ENCODE results near the gene STPG2.
"Not testable (repeated sequence)": the region's sequence is repeated elsewhere in the genome, so short reads cannot be mapped to it uniquely, and the experiment has no call there.

STPG2 gene

DNA sequence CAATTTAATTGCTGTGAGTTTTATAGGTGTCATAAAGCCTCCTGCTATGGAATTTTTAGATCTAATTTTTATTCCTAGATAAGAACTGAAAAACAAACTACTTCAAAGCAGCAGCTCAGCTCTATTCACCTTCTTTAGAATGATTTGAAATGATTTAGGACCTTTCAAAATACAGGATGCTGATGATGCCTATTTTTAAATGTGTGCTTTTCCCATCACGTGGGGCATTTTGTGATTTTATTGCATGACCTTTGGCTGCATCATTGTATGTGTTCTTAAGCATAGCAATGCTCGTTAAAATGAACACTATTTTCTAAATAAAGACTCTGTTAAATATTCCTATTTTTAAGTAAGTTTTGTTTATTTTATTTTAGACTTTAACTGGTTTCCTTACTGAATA is 537.3 kb downstream of the STPG2 start:
- no peak for DNase-seq

DNA sequence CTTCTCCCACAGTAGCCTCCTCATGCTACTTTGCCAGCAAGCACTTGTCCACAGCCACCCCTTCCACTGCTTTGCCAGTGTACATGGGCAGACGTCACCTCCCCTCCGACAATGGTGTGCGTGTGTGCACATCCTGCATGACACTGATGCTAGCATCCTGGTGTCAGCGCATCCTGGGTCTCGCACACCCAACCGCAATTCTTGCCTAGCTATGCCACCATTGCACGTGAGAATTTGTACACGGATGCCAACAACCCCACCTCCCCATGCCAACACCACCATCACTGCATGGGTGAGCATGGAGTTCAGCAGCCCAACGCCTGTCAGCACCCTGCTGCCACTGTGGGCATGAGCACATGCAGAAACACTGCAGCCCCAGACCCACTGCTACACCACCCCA is 550.0 kb downstream of the STPG2 start:
- no peak for DNase-seq

DNA sequence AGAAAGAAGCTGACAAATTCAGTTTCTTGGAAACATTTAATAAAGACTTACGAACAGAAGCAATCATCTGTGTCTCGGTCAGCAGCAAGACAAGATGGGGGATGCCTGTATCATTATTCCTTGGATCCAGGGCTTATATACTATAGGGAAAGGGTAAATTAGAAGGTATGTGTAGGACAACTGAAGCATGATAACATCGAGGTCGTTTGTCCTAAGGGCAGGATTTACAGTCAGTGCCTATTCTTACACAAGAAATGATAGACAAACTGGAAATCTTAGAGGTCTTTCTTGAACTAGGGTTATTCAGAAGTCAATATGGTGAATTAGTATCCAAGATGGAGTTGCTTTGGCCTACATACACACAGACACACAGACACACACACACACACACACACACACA is 553.0 kb downstream of the STPG2 start:
- DNase-seq = no peak

DNA sequence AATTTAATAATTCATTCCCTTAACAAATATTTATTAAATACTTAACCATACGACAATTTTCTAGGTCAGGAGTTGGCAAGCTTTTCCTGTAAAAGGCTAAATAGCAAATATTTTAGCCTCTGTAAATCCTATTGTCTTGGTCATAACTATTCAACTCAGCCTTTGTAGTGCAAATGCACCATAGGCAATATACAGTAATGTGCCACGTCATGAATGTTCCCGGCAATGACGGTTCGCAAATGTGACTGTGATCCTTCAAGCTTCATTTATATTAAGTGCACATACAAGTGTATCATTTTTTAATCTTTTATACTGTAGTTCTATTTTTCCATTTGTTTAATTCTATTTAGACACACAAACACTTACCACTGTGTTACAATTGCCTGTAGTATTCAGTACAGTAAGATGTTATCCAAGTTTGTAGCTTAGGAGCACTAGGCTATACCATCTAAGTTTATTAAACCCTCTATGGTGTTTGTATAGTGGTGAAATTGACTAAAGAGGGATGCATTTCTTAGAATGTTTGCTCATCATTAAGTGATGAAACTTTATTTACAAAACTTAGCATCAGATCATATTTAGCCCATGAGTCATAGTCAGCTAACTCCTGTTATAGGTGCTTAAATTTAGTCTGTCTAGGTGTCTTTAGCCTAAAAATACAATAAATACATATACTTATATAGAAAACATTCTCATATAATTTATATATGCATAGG is 553.6 kb downstream of the STPG2 start:
- no peak for DNase-seq

DNA sequence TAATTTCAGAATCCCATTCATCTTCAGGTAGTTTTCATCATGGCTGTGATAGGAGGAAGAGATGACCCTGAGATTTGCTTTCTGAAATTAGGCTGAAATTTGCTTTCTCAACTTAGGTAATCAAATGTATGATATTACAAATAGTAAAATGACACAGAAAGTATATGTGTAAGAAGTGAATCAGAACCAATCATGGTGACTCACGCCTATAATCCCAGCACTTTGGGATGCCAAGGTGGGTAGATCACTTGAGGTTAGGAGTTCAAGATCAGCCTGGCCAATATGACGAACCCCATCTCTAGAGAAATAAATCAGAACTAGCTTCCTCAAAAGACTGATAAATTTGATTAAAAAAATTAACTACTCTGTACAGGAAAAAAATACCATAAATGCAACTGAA is 555.4 kb downstream of the STPG2 start:
- DNase-seq = no peak

DNA sequence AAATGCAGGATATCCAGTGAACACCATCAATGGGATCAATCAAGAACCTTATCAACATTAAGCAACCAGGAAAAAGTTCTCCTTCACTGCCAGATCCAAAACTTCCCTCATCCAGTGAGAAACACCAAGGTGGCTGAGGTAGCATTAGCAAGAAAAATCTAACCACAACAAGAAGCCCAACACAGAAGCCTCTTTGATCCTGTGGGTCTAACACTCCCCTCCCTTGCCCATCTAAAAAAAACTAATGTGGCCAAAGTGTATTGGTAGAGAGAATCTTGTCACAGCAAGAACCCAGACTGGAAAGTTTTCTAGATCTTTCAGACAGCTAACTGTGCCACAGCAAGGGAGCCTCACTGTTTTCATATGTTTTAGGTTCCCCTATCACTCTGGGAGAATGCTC is 558.0 kb downstream of the STPG2 start:
- DNase-seq = no peak

DNA sequence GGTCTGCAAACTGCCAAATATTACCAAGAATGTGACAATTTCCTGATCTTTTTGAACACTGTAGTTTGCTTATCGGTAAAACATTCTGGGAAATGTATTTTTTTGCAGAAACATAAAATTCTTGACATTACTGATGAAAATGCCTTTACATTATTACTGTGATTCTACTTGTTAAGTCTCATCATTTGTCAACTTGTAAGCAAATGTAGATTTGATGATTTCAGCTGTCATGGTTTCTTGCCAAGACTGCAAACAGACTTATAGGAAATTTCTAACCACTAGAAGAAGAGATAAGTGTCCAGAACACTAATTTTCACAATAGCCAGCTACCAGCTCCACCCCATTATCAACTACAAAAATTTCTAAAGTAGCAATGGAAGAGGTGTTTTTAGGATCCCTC is 560.4 kb downstream of the STPG2 start:
- no peak for DNase-seq

DNA sequence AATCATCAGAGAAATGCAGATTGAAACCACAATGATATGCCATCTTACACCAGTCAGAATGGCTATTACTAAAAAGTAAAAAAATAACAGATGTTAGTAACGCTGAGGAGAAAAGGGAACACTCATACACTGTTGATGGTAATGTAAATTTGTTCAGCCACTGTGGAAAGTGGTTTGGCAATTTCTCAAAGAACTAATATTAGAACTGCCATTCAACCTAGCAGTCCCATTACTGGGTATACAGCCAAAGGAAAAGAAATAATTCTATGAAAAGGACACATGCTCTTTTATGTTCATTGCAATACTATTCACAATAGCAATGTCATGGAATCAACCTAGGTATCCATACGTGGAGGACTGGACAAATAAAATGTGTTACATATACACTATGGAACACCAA is 566.3 kb downstream of the STPG2 start:
- no peak for DNase-seq

DNA sequence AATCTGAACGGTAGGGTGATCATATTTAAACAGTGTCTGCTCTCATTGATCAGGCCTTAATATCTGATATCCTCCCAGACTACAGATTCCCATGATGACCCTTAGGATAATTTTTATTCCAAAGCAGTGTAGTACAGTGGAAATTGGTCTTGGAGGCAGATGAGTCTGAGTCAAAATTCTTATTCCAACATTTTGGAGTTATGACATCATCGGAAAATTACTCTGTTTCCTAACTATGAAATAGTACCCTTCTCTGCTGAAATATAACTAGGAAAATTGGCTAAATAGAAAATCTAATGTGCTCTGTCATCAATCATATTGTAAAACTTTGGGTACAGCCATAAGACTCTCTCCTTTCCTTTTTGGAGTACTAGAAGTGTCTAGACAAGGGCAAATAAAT is 583.3 kb downstream of the STPG2 start:
- no peak for DNase-seq

DNA sequence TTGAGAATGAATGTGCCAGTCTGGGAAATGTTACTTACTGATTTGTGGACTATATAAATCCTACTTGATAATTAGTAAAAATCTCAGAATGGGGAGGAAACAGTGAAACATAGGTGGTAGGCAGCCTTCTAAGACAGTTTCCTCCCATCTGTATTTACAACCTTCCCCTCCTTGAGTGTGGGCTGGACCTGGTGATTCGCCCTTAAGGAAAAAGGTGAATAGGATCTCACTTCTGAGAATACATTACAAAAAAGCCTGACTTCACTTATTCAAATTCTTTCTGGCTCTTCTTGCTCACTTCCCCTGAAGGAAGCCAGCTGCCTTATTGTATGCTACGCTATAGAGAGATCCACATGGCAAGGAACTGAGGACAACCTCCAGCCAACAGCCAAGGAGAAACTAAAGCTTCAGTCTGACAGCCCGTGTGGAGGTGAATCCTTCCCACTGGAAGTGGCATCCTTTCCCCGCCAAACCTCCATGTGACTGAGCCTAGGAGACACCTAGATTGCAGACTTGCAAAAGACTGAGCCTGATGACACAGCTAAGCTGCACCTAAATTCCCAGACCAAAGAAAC is 585.0 kb downstream of the STPG2 start:
- DNase-seq = no peak

DNA sequence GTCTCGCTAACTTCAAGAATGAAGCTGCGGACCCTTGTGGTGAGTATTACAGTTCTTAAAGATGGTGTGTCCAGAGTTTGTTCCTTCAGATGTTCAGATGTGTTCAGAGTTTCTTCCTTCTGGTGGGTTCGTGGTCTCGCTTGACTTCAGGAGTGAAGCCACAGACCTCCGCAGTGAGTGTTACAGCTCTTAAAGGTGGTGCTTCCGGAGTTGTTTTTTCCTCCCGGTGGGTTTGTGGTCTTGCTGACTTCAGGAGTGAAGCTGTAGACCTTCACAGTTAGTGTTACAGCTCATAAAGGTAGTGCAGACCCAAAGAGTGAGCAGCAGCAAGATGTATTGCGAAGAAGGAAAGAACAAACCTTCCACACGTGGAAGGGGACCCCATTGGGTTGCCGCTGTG is 592.6 kb downstream of the STPG2 start:
- DNase-seq = not testable (repeated sequence)

DNA sequence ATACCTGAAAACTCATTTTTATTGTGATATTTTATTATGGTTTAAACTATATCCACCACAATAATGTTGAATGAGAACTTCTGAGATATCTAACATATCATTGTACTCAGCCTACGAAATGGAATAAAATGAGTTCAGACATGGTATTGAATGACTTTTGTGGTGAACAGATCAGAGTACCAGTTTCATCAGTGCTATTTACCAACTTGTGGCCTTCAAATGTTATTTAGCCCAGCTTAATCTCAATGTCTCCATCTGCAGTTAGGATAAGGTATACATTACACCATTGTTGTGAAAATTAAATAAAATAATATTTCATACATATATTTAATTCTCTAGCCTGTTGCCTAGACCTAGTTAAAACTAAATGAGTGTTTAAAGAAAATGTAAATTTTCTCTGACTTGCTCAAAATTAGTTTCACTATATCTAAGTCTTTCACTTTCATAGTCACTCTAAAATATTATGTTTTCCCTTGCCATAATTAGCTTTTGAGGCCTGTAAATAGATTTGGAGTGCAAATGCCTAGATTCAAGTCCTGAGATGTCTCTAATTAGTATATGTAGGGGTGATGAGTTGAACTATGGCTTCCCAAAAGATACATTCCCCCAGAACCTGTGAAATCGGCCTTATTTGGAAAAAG is 594.2 kb downstream of the STPG2 start:
- no peak for DNase-seq

DNA sequence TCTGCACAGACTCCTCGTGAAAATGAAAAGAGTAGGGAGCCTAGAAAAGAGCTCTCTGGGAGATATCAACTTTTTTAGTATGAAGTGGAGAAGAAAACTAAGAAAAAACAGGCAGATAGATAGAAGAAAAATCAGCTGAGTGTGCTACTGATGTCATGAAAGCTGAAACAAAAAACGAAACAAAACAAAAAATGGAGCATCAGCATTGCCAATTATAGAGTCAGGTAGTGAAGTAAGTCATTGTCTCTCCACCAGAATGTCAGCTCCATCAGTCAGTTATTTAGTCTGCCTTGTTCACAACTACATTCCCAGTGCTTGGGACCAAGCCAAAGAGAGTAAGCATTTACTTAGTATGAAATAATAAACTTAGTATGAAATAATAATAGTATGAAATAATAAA is 595.1 kb downstream of the STPG2 start:
- no peak for DNase-seq

DNA sequence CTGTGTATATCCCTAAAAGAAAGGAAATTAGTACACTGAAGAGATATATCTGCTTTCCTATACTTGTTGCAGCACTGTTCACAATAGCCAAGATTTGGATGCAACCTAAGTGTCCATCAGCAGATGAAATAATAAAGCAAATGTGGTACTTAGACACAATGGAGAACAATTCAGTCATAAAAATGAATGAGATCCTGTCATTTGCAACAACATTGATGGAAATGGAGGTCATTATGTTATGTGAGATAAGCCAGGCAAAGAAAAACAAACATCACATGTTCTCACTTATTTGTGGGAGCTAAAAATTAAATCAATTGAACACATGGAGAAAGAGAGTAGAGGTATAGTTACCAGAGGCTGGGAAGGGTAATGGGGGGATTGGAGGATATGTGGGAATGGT is 611.9 kb downstream of the STPG2 start:
- no peak for DNase-seq

DNA sequence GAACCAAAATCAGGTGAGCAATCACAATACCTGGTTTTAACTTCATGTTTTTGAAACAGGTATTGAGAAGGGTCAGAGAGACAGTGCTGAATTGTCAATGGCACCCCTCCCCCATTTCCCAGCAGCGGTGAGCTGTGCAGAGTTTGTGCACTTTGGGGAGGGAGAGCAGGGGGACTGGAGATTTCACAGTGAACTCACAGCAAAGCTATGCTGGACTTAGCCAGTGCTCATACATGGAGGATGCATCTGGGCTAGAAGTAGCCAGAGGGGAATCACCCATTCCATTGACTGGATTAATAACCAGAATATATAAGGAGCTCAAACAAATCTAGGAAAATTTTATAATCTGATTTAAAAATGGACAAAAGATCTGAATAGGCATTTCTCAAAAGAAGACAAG is 612.6 kb downstream of the STPG2 start:
- no peak for DNase-seq

DNA sequence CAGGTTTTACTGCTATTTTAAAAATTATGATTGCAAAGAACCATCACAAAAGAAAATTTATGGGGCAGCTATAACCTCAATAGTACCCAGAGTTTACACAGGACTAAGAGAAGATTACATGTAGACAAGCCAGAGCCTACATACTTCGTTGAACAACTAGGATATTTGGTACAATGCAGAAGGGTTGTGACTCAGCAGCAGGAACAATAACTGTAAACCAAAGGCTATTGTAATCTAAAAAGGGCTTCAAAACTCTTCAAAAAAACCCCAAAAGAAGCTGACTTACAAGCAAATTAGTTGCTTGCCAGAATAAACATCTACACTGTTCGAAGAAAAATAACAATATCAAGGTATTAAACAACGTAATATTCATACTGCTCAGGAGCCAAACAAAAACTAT is 618.0 kb downstream of the STPG2 start:
- DNase-seq = no peak

DNA sequence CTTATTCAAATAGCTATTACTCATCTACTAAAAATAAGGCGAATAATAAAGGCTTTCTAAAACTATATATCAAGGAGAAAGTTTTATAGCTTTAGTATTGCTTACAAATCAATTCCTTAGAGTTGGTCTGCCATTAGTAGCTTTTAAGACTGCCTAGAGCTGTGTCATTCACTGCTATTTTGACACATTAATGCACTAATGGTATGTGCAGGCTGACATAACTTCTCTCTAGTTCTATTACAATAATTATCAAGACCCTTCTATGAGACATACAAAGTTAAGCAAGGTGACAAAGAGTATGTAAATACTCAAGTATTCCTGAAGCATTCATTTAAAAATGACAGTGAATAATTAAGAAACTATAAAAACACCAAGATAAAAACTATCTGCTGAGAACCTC is 625.3 kb downstream of the STPG2 start:
- DNase-seq = no peak

DNA sequence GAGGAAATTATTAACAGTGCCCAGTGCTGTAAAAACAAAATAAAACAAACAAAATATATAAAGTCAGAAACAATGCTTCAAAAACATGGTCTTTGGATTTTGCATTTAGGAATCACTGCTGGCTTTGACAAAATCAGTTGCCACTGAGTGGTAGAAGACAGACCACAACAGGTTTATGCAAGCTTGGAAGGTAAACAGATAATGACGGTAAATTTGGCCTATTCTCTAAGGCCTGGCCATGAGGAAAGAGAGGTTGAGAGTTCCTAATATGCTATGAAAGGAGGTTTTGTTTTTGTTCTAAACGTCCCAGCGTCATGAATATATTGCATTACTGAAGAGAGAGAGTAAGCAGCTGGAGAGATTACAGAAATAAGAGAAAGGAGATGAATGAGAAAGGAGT is 629.4 kb downstream of the STPG2 start:
- DNase-seq = no peak

Measured in NCI-H345 (cell line).